HG03039 (cell line): ENCODE data around the gene PKMYT1.

Experiments
- ATAC-seq: cut with Tn5 transposase; IDR thresholded peaks from one replicate; pipeline ENCODE4 v1.9.1; 2021; ENCODE audit warnings: mild to moderate bottlenecking, moderate library complexity; ENCODE audit not compliant: unreplicated experiment

PKMYT1 gene

DNA sequence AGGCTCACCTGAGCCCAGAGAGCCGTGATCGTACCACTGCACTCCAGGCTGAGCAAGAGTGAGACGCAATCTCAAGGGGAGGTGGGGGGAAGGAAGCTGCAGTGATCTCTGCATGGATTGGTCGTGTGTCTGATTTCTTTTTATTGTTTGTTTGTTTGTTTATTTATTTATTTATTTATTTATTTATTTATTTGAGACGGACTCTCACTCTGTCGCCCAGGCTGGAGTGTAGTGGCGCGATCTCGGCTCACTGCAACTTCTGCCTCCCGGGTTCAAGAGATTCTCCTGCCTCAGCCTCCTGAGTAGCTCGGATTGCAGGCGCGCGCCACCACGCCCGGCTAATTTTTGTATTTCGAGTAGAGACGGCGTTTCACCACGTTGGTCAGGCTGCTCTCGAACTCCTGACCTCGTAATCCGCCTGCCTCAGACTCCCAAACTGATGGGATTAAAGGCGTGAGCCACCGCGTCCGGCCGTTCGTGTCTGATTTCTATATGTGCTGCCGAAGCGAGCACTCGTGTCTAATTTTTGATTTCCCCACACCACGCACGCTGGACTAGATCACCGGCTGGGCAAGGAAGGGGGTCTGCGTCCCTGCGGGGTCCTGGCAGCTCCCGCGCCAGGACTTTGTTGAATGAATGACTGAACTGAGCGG is 39.5 kb upstream of the PKMYT1 start:
- ATAC-seq: no peak

DNA sequence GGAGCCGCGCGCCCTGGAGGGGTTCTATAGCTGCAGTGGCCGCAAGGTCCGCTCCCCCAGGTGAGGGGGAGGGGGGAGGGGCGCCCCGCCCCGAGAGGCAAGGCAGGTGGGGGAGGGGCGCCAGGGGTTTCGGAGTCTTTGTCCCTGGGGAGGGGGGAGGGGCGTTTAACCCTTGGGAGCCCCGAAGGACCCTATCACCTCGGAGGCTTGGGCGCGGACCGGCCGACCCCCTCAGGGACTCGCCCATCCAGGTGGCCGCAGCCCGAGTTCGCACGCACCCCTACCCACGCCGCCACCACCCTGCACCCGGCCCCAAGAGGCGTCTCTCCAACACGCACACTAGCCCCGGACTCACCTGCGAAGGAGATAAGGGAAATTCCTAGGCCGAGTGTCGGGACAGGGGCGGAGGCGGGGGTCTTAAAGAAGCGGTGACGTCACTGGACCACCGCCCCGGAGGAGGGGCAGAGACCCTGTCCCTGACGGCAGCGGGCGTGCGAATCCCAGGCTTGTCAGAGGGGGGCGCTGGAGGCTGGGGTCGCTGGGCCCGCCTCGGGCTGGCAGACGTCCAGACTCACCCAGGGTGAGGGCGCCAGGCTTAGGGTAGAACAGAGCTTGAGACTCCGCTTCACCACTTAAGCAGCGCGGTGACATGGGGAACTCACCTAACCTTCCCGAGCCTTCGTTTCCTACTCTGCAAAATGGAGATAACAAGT is 37.7 kb upstream of the PKMYT1 start, which contains the start of gene CLDN6:
Gene CLDN6, minus strand, starts transcription at position 390 of the 713 bp plus-strand sequence. CDS start 2,162 bp downstream, outside the sequence.
- ATAC-seq: no peak

DNA sequence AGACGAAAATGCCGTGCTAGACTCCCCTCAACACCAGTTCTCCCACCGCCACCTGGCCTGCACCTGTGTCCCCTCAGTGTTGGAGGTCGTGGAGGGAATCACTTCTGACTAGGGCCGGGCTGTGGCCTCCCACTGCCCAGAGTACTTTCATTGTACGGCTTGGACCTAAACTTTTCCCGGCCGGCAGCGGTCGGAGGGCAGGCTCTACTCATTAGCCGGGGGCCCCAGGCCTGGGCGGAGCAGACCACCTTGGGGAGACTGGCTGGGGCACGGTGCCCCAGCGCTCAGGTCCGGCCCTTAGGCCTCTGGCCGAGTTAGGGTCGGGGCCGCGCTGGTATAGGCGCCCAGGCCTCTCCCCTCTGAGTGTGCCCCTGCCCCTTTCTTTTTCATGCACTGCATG is 37.1 kb upstream of the PKMYT1 start:
- ATAC-seq: no peak

DNA sequence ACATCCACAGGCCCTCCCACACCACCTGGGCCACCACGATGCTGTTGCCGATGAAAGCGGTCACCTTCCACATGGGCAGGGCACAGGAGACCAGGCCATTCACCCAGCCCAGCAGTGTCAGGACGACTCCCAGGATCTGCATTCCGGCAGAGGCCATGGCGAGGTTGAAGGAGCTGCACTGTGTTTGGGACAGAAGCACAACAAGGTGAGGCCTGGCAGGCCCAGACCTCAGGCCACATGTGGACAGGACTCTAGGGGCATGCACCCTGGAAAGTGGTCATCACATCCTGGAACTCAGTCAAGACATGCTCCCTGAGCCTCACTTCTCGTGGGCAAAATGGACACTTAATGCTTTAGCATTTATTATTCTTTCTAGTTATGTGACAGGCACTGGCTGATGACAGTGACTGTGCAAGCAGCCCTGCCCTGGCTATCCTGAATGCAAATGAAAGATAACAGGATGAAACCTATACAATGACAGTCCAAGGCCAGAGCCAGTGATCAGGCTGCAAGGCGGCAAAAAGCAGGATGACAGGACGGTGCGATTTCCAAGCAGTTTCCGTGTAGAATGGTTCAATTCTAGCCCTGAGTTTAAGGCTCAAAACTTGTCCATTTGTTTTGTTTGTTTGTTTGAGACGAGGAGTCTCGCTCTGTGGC is 35.7 kb upstream of the PKMYT1 start:
- no peak for ATAC-seq

DNA sequence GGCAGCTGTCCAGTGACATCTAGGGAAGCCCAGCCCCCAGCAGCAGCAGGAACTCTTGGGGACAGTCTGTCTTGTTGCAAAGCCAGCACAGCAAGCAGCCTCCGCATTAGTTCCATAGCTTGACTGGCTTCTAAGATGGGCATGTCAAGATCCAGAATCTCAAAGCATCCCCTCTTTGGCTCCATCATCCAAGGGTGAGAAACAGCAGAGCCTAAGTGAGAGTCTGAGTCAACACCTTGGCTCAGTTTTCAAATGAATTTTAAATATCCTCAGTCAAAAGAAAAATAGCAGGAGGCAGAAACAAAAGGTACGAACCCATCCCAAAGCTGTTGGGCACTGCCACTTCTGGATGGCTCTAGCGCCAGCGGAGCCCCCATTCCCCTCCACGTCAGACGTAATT is 34.7 kb upstream of the PKMYT1 start:
- ATAC-seq: no peak

DNA sequence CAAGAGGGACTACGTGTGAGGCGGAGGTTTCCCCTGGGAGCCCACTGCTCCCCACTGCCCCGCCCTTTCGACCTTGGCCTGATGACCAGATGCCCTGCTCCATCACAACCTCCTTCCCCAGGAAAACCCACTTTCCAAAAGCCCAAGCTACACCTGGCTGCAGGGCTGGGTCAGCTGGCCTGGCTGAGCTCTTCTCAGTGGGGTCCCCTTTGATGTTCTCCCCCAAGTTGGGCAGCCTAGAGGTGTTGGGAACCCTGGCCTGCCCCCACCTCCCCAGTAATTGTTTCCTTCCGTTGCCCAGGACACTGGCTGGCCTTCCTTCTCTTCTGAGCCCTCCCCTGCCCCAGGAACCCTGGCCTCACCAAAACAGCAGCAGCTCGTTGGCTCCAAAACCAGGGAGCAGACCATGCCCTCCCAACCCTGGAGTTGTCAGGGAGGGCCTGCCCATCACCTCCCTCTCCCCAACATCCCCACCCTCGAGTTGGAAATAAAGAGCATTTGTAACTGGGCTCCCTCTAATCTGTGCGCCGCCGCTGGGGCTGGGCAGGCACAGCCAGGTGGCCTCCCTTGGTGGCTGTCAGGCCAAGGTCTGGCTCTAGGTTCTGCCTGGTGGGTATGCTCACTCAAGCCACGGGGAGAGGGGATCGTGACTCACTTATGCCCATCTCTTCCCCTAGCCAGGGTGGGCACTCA is 33.9 kb upstream of the PKMYT1 start:
- ATAC-seq: no peak

GRCh38 chr16:3013491-3013951 is 33.3 kb upstream of the PKMYT1 start:
- no peak for ATAC-seq

- no peak for ATAC-seq
Measured at GRCh38 chr16:3012828-3013420, 32.7 kb upstream of the PKMYT1 start, which contains the start of gene CLDN9. TSS of gene CLDN9 (plus strand) at chr16:3012923. CDS start at chr16:3013363, 440 bp downstream.

DNA sequence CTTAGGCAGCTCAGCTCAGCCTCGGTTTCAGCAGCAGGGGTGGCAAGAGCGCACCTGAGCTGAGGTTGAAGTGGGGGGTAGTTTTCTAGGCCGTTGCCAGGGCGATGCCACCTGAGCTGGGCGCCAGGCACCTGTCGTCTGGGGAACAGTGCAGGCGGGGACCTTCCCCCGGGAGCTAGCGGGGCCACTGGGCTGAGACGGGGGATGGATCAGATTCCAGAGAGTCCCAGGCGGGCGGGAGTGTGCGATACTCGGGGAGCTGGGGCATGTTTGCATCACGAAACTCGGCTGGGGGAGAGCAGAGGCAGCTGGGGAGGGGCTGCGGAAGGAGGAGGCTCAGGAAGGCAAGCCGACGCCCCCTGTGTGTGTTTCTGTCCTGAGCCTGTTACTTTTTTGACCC is 32.0 kb upstream of the PKMYT1 start:
- ATAC-seq: no peak

DNA sequence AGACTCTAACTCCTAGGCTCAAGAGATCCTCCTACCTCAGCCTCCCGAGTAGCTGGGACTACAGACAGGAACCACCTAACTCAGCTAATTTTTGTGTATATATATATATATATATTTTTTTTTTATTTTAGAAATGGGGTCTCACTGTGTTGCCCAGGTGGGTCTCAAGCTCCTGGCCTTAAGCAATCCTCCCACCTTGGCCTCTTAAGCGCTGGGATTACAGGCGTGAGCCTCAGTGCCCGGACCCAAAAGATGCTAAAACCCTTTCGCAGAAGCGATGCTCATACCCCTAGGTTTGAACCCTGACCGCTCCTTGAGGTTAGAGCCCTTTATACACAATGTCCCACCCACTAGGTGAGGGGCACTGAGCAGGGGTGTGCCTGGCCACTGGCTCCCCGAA is 30.3 kb upstream of the PKMYT1 start:
- ATAC-seq: no peak

- ATAC-seq: no peak
Measured at GRCh38 chr16:3009568-3010390, 29.5 kb upstream of the PKMYT1 start.

DNA sequence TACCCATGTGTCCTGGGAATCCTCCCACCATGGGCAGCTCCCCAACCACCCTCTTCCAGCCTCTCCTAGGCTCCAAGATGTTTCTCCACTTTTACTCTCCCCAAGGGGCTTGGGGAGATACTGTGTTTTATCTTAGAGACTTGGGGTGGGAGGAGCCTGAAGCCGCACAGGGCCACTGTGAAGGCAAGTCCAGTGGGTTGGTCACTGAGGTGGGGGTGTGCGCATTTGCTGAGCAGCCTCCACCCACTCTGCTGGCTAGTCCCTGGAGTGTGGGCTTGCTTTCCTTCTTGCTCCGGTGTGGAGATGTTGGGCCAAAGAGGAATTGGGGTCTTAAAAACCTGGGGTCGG is 28.4 kb upstream of the PKMYT1 start:
- ATAC-seq: no peak

DNA sequence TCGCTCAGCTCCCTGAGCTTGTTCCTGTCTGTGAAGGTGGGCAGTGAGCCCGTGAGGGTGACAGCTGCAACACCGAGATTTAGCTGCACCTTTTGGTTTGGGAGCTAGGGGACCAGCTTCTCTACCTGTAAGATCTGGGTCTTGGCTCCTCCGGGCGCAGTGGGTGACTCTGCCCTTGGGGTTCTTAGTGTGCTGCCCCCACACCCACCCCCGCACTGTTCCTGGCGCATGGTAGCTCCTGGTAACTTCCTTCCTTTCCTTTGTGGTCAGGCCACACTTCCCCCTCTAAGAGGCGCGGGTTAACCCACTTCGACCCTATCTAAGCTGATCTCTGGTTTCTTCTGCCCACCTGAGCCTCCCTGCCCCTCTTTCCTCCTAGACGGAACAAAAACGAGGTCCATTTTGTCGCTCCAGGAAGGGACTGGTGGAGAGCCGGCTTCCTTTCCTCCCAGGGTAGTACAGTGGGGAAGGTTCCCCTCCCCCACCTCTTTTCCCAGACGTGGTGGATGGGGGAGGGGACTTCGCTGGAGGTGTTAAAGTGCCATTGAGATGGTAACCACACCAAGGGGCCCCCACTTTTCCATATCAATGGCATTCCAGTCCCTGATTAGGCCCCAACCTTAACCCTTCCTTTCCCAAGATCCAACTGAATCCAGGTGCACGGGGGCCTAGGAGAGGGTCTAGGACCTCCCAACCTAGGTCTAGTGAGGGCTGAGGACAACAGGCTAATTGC is 27.9 kb upstream of the PKMYT1 start:
- no peak for ATAC-seq

- ATAC-seq: no peak
Measured at GRCh38 chr16:3007059-3007956, 27.1 kb upstream of the PKMYT1 start.

DNA sequence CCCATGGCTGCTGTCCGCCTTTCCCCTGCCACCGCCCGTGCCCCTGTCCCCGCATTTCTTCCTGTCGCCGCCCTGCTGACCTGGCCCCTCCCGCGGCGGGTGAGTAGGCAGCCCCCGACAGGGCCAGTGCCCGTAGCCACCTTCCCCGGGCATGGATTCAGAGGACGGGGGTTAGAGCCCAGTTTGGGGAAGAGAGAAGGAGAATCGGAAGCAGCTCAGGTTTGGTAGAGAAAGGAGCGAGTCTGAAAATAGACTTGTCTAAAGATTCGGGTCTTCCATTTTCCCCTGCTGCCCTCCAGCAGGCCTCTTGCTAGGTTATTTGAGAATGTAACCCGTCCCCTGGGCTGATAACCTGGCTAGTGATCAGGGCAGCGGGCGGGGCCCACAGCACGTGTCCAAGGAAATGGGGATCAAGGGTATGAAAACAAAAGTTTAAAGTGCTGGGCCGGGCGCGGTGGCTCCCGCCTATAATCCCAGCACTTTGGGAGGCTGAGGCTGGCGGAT is 24.6 kb upstream of the PKMYT1 start:
- no peak for ATAC-seq

- peak; percentile 11 for ATAC-seq
Measured at GRCh38 chr16:3004319-3004718, 24.1 kb upstream of the PKMYT1 start.

GRCh38 chr16:3003582-3004270 is 23.5 kb upstream of the PKMYT1 start:
- ATAC-seq: peak; percentile 92

DNA sequence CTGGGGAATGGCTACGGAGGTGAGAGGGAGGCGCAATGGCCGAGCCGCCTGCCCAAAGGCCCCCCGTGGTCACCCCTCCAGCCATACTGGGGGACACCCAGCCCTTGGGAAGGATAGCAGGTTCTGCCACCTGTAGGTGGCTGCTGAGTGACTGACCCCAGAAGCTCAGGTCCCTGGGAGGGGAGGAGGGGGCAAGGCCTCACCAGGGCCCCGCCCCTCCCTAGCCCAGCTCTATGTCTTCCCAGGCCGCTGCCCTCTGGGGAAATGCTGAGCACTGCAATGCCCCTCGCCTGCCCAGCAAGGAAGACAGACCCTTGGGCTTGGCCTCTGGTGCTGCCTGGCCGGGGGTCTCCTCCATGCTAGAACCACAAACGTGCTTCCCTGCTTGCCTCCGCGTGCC is 21.1 kb upstream of the PKMYT1 start:
- ATAC-seq: no peak
